H1 (cell line): ENCODE results near the gene FSCN2. TPM values are rescaled to one million over a fixed set of nuclear protein-coding genes. Genes with fewer than 3 reads are reported as not detected.

Source experiments
- CTCF ChIA-PET: fragments of 300-600 bp; sonication (Branson Sonifier 250); formaldehyde crosslinking; loops from one replicate; lab custom pipeline; 2021; ENCODE audit not compliant: partially characterized antibody; lab: Charles Lee
- POLR2A ChIA-PET: fragments of 300-600 bp; sonication (Branson Sonifier 250); formaldehyde crosslinking; loops from one replicate; lab custom pipeline; 2021; ENCODE audit warnings: inconsistent platforms; ENCODE audit not compliant: partially characterized antibody; lab: Charles Lee
- DNase-seq, 2 experiments: peaks; one replicate each; pipeline versions ENCODE4 v3.0.0 to v3.0.0-alpha.2; 2010 to 2022; ENCODE audit warnings: low spot score in 2 of 2, low read depth in 1 of 2, mixed read lengths in 1 of 2
- FAIRE-seq: peaks from 2 replicates; lab custom pipeline; 2011; peaks lifted over from hg19 to GRCh38; lab: Jason Lieb, UNC
- H2AFZ ChIP-seq: 2 replicates; pipeline ENCODE4 v1.8.1; 2012; ENCODE audit warnings: low read length, inconsistent platforms
- H2AK5ac ChIP-seq: 2 replicates; pipeline ENCODE4 v1.6.1; 2013; ENCODE audit warnings: low read depth, low read length
- H2BK120ac ChIP-seq: replicated peaks from 2 replicates; pipeline ENCODE3; 2013; ENCODE audit warnings: low read depth, low read length, inconsistent platforms
- H2BK12ac ChIP-seq: 2 replicates; pipeline ENCODE4 v1.6.1; 2013; ENCODE audit warnings: low read depth, low read length
- H2BK15ac ChIP-seq: 2 replicates; pipeline ENCODE4 v1.6.1; 2013; ENCODE audit warnings: low read length
- H2BK20ac ChIP-seq: 2 replicates; pipeline ENCODE4 v1.6.1; 2013; ENCODE audit warnings: low read length
- H2BK5ac ChIP-seq: 2 replicates; pipeline ENCODE4 v1.6.1; 2013; ENCODE audit warnings: low read depth, low read length
- H3K14ac ChIP-seq: 2 replicates; pipeline ENCODE4 v1.6.1; 2013; ENCODE audit warnings: inconsistent platforms; ENCODE audit not compliant: insufficient read length
- H3K18ac ChIP-seq: 2 replicates; pipeline ENCODE4 v1.6.1; 2013; ENCODE audit warnings: low read length; ENCODE audit errors: extremely low read depth
- H3K23ac ChIP-seq: 2 replicates; pipeline ENCODE4 v1.6.1; 2013; ENCODE audit warnings: inconsistent platforms; ENCODE audit not compliant: insufficient read length
- H3K23me2 ChIP-seq: 2 replicates; pipeline ENCODE4 v1.6.1; 2013; ENCODE audit warnings: low read depth, low read length
- H3K27ac ChIP-seq: 2 replicates; pipeline ENCODE4 v1.6.1; 2011; ENCODE audit warnings: low read depth, low read length, inconsistent platforms
- H3K27me3 ChIP-seq, 4 experiments: replicated peaks in 1 of 4; 1 replicate in 1 of 4; 2 replicates in 3 of 4; pipeline versions ENCODE4 v1.6.1 to v1.8.1; 2011 to 2013; ENCODE audit warnings: low read length in 3 of 4, mild to moderate bottlenecking in 3 of 4, inconsistent platforms in 2 of 4, mixed read lengths in 2 of 4, moderate library complexity in 1 of 4; ENCODE audit not compliant: control insufficient read depth in 3 of 4, insufficient read depth in 3 of 4; ENCODE audit errors: extremely low read depth in 1 of 4
- H3K36me3 ChIP-seq, 4 experiments: 2 replicates each; pipeline versions ENCODE4 v1.6.1 to v1.8.1; 2011 to 2013; ENCODE audit warnings: mild to moderate bottlenecking in 4 of 4, low read length in 3 of 4, moderate library complexity in 2 of 4, control low read depth in 1 of 4, inconsistent platforms in 1 of 4; ENCODE audit not compliant: insufficient read depth in 4 of 4, control insufficient read depth in 2 of 4
- H3K4ac ChIP-seq: replicated peaks from 2 replicates; pipeline ENCODE3; 2013; ENCODE audit warnings: low read length, low read depth, mixed read lengths, inconsistent platforms; ENCODE audit not compliant: insufficient read length
- H3K4me1 ChIP-seq, 4 experiments: replicated peaks in 1 of 4; 1 replicate in 1 of 4; 2 replicates in 3 of 4; pipeline versions ENCODE4 v1.6.1 to v1.8.1; 2011 to 2013; ENCODE audit warnings: low read length in 3 of 4, inconsistent platforms in 2 of 4, mixed read lengths in 1 of 4; ENCODE audit not compliant: insufficient read depth in 4 of 4, control insufficient read depth in 3 of 4
- H3K4me2 ChIP-seq, 2 experiments: 2 replicates each; pipeline versions ENCODE4 v1.6.1 to v1.8.1; 2011 to 2013; ENCODE audit warnings: low read depth in 2 of 2, low read length in 2 of 2, control low read depth in 1 of 2, inconsistent platforms in 1 of 2, mild to moderate bottlenecking in 1 of 2; ENCODE audit not compliant: insufficient read depth in 1 of 2
- H3K4me3 ChIP-seq, 4 experiments: fragments of 200-600, 300-600 bp in 1 of 4; sonication (generic), shearing (Covaris generic), sonication (Bioruptor Twin) in 1 of 4; 2 replicates each; pipeline versions ENCODE4 v1.5.1 to v1.8.1; 2011 to 2016; ENCODE audit warnings: low read length in 4 of 4, low read depth in 3 of 4, control low read depth in 2 of 4, inconsistent platforms in 2 of 4, mild to moderate bottlenecking in 2 of 4, mixed read lengths in 1 of 4, moderate library complexity in 1 of 4; ENCODE audit not compliant: insufficient read depth in 2 of 4; ENCODE audit errors: extremely low read depth in 1 of 4
- H3K56ac ChIP-seq: replicated peaks from 2 replicates; pipeline ENCODE3; 2013; ENCODE audit warnings: low read depth, mild to moderate bottlenecking, mixed read lengths, low read length, inconsistent platforms; ENCODE audit not compliant: insufficient read length
- H3K79me1 ChIP-seq: 2 replicates; pipeline ENCODE4 v1.6.1; 2013; ENCODE audit warnings: low read depth, low read length, control low read depth
- H3K79me2 ChIP-seq, 2 experiments: 2 replicates each; pipeline versions ENCODE4 v1.6.1 to v1.8.1; 2012 to 2013; ENCODE audit warnings: low read length in 2 of 2, mild to moderate bottlenecking in 2 of 2, inconsistent platforms in 1 of 2; ENCODE audit not compliant: insufficient read depth in 2 of 2, control insufficient read depth in 1 of 2
- H3K9ac ChIP-seq, 4 experiments: replicated peaks in 1 of 4; 1 replicate in 1 of 4; 2 replicates in 3 of 4; pipeline versions ENCODE4 v1.6.1 to v1.8.1; 2011 to 2013; ENCODE audit warnings: low read depth in 3 of 4, low read length in 3 of 4, control low read depth in 2 of 4, mild to moderate bottlenecking in 2 of 4, moderate library complexity in 2 of 4, inconsistent platforms in 1 of 4; ENCODE audit errors: extremely low read depth in 1 of 4
- H3K9me3 ChIP-seq, 2 experiments: 2 replicates each; pipeline versions ENCODE4 v1.6.1 to v1.8.1; 2012 to 2013; ENCODE audit warnings: mild to moderate bottlenecking in 2 of 2, moderate library complexity in 2 of 2, control low read depth in 1 of 2, inconsistent platforms in 1 of 2, low read depth in 1 of 2, low read length in 1 of 2, mixed read lengths in 1 of 2; ENCODE audit not compliant: insufficient read depth in 2 of 2
- H4K20me1 ChIP-seq, 2 experiments: replicated peaks in 1 of 2; 2 replicates each; pipeline versions ENCODE3 to v1.8.1; 2011 to 2013; ENCODE audit warnings: inconsistent platforms in 2 of 2, low read length in 2 of 2, mild to moderate bottlenecking in 1 of 2; ENCODE audit not compliant: insufficient read depth in 2 of 2, control insufficient read depth in 1 of 2
- H4K5ac ChIP-seq: 2 replicates; pipeline ENCODE4 v1.6.1; 2013; ENCODE audit warnings: low read length, low read depth, mixed read lengths, inconsistent platforms; ENCODE audit not compliant: insufficient read length
- H4K8ac ChIP-seq: 2 replicates; pipeline ENCODE4 v1.8.0; 2013; ENCODE audit warnings: mild to moderate bottlenecking, moderate library complexity, low read length, inconsistent platforms; ENCODE audit not compliant: insufficient read depth; ENCODE audit errors: extremely low read depth
- H4K91ac ChIP-seq: replicated peaks from 2 replicates; pipeline ENCODE3; 2013; ENCODE audit warnings: low read length, mixed read lengths, inconsistent platforms; ENCODE audit not compliant: insufficient read length
- ATF2 ChIP-seq: IDR thresholded peaks from 2 replicates; pipeline ENCODE4 v1.6.1; 2012; ENCODE audit warnings: low read length, inconsistent platforms
- CTCF ChIP-seq, 3 experiments: IDR thresholded peaks; 1 replicate in 2 of 3; 2 replicates in 1 of 3; pipeline versions ENCODE4 v1.5.1 to v1.6.1; 2011; ENCODE audit warnings: low read length in 3 of 3, mild to moderate bottlenecking in 3 of 3, inconsistent platforms in 2 of 3, low read depth in 1 of 3, moderate library complexity in 1 of 3; ENCODE audit not compliant: insufficient read depth in 1 of 3; ENCODE audit errors: control extremely low read depth in 1 of 3
- KDM1A ChIP-seq: fragments of 200-600, 300-600 bp; sonication (generic); IDR thresholded peaks from 2 replicates; pipeline ENCODE4 v1.7.1; 2016; ENCODE audit warnings: mild to moderate bottlenecking, low read length, borderline replicate concordance
- POLR2A ChIP-seq, 2 experiments: IDR thresholded peaks; 1 replicate in 1 of 2; 2 replicates in 1 of 2; pipeline ENCODE4 v1.6.1; 2011; ENCODE audit warnings: low read depth in 2 of 2, low read length in 2 of 2, mild to moderate bottlenecking in 2 of 2; ENCODE audit errors: control extremely low read depth in 1 of 2
- RXRA ChIP-seq: IDR thresholded peaks from 2 replicates; pipeline ENCODE4 v1.6.1; 2011; ENCODE audit warnings: low read depth, mild to moderate bottlenecking, low read length, moderate library complexity; ENCODE audit not compliant: insufficient read depth
- SP4 ChIP-seq: IDR thresholded peaks from 2 replicates; pipeline ENCODE4 v1.6.1; 2012; ENCODE audit warnings: low read length, inconsistent platforms
- WGBS, 2 experiments: shearing (Covaris generic) in 1 of 2; methylation state at CpG; one replicate each; pipeline versions ENCODE4 v1.1.6 to v1.1.7; 2013 to 2015; ENCODE audit warnings: low lambda C conversion rate in 2 of 2, mixed read lengths in 2 of 2, inconsistent platforms in 1 of 2, low coverage in 1 of 2, missing lambda C conversion rate in 1 of 2; ENCODE audit not compliant: insufficient replicate concordance in 2 of 2, insufficient coverage in 1 of 2, insufficient read length in 1 of 2; ENCODE audit errors: extremely low coverage in 1 of 2, missing lambda C conversion rate in 1 of 2; 5-methylcytosine and 5-hydroxymethylcytosine counted together
- polyA plus RNA-seq, 7 experiments: library from polyadenylated mRNA; depleted of rRNA in 3 of 7; stranded (reverse) in 5 of 7; unstranded in 2 of 7; fragments of >200 nt in 5 of 7; fragments of 200-250 nt in 2 of 7; gene quantifications; 1 replicate in 5 of 7; 2 replicates in 1 of 7; 4 replicates in 1 of 7; pipeline versions ENCODE4 v1.2.1 to v1.2.3, GENCODE V29; 2011 to 2013; ENCODE audit warnings: missing spikeins in 2 of 7, mixed read lengths in 2 of 7
- total RNA-seq: library from RNA; stranded (reverse); fragmentation: NEBNext Ultra II Directional; extraction: Animal tissue kit (Norgen Biotek cat#: 25700); gene quantifications from 2 replicates; pipeline ENCODE4 v1.2.1, GENCODE V29; 2021

Gene FSCN2
- total and polyA plus RNA-seq, 2 of the 8 experiments (the other 6 are each of a cell fraction or from before 2014, with no cell fraction given), result 0.18 to 0.30 TPM

DNA sequence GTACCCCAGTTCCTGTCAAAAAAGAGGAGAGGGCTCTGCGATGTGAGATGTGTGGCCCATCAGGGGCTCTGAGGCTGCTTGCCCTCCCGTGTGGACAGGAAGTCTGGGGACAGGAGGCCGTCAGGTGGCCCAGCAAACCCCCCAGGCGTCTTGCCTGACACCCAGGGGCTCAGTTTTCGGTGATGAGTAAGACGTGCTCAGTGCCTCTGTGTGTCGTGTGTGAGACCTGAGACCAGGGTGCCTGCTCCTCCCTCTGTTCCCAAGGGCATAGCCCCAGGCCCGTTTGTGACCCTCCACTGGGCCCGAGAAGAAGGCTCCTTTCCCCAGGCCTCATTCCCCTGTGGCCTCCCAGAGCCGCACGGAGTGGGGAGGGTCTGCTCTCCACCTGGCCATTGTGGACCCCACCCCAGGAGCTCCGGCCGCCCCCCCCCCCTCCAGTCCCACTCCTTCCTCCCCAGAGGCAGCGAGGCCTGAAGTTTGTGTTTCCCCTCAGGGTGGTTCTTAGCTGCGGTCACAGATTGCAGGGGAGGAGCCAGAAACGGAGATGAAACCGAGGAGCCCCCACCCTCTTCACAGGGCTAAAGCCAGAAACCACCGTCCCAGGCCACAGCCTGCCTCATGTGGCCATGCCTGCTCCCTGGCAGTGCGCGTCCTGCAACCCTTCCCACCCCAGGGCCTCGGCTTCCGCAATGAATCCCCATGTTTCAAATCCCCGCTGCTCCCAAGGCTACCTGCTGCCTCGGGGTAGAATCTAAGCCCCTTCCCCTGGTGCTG, 10.7 kb upstream of the FSCN2 start:
- no peak overlapping the region for H3K4me3 ChIP-seq
- WGBS, 2 experiments, result 63% methylated on average over 14 of the region's 24 CpGs; no CpG with 5 or more reads in 1 of the 2 experiments
- peaks cover 0 to 41% (median 25%) of the 10 kb centered on the region in 4 experiments; a peak in 5 of 7 replicates for H3K27me3 ChIP-seq
- H2BK5ac ChIP-seq, result no peak overlapping the region
- peak overlapping the region; percentile 76; the same call in 1 of the 2 replicates for H4K8ac ChIP-seq
- H3K23me2 ChIP-seq, result peaks cover 21% of the 10 kb centered on the region; the same call in 1 of the 2 replicates
- ChIA-PET CTCF (interaction anchor here (0.6 to 5.2 kb wide), 12 partner anchors 13 to 369 kb away, joined by 3 to 33 read pairs (median 4); partner anchors contain the start of gene BAHCC1), POLR2A (interaction anchor here (2.1 to 30.5 kb wide), 7 partner anchors 11 to 271 kb away, joined by 6 to 1004 read pairs (median 15); partner anchors contain the start of genes ACTG1, FAAP100 and FSCN2)
- no peak overlapping the region for H3K23ac ChIP-seq
- 0 out of 2 replicates have a peak, but pooled peaks cover 5% of the 10 kb centered on the region for H3K79me1 ChIP-seq
- peaks cover 0 to 13% of the 10 kb centered on the region in 2 experiments; a peak in 3 of 4 replicates for H3K79me2 ChIP-seq
- FAIRE-seq, result no peak
- peak in 1 of 2 experiments; percentile 56 for DNase-seq
- H2BK120ac ChIP-seq, result no peak overlapping the region
- H3K56ac ChIP-seq, result no peak overlapping the region
- no peak overlapping the region for H3K14ac ChIP-seq
- peak overlapping the region; percentile 74 to 95; a peak in 2 of 4 replicates for H3K4me2 ChIP-seq
- peak overlapping the region; percentile 68; the same call in 1 of the 2 replicates for H2BK12ac ChIP-seq
- no peak overlapping the region for H4K91ac ChIP-seq
- 0 out of 2 replicates have a peak overlapping the region, but pooled peaks have one; percentile 46 for H2BK15ac ChIP-seq
- no peak overlapping the region for H4K5ac ChIP-seq
- H3K4me1 ChIP-seq, result peaks cover 0 to 46% (median 25%) of the 10 kb centered on the region in 4 experiments; a peak in 6 of 7 replicates
- 0 out of 7 replicates have a peak overlapping the region, but pooled peaks of 1 of the 4 experiments have one; percentile 33 for H3K9ac ChIP-seq
- H3K4ac ChIP-seq, result peak overlapping the region; percentile 38
- H4K20me1 ChIP-seq, result peaks cover under 1 to 9% of the 10 kb centered on the region in 2 experiments
- no peaks in the 10 kb centered on the region for H3K36me3 ChIP-seq
- no peak overlapping the region for H3K18ac ChIP-seq
- no peak overlapping the region for H2BK20ac ChIP-seq
- no peak overlapping the region for H3K27ac ChIP-seq
- H3K9me3 ChIP-seq, result no peaks in the 10 kb centered on the region
- no peak overlapping the region for H2AFZ ChIP-seq
- H2AK5ac ChIP-seq, result peak overlapping the region; percentile 65; the same call in 1 of the 2 replicates
- TF ChIP-seq RXRA (no peak), POLR2A (IDR thresholded peaks at IDR 0.05; ENCODE audit: control extremely low read depth in 1 of 2, low read depth in 2 of 2, low read length in 2 of 2) (no peak; a peak in 1 of 3 replicates), ATF2 (no peak), KDM1A (no peak), SP4 (no peak), CTCF (IDR thresholded peaks at IDR 0.05; ENCODE audit: control extremely low read depth in 1 of 3, insufficient read depth in 1 of 3, low read depth in 1 of 3, low read length in 3 of 3) (peak in 1 of 3 experiments; percentile 0; a peak in 1 of 4 replicates)
